CD14-positive monocyte (primary cell): Measurements from ENCODE around the gene CUEDC1. TPM values are rescaled to one million over a fixed set of nuclear protein-coding genes. Genes with fewer than 3 reads are reported as not detected.

Experiments used
- DNase-seq, 3 donors: peaks; one replicate each; pipeline ENCODE4 v3.0.0-alpha.2; 2011 to 2022
- H2AFZ ChIP-seq: 2 replicates; pipeline ENCODE4 v1.6.0; 2012; ENCODE audit warnings: mild to moderate bottlenecking, low read depth, low read length, inconsistent platforms; ENCODE audit not compliant: insufficient read depth, poor library complexity, severe bottlenecking
- H3K27ac ChIP-seq, 2 donors: 1 replicate in 1 of 2; 2 replicates in 1 of 2; pipeline ENCODE4 v1.5.1; 2012 to 2013; ENCODE audit warnings: low read length in 2 of 2, control low read depth in 1 of 2, inconsistent platforms in 1 of 2, low read depth in 1 of 2, mild to moderate bottlenecking in 1 of 2
- H3K27me3 ChIP-seq, 2 donors: one replicate each; pipeline versions ENCODE4 v1.6.0 to v1.6.1; 2011 to 2013; ENCODE audit warnings: low read length in 2 of 2; ENCODE audit not compliant: control insufficient read depth in 2 of 2, insufficient read depth in 2 of 2
- H3K36me3 ChIP-seq, 2 donors: replicated peaks in 1 of 2; 1 replicate in 1 of 2; 2 replicates in 1 of 2; pipeline versions ENCODE4 v1.5.1 to v1.6.1; 2012 to 2013; ENCODE audit warnings: low read length in 2 of 2, control low read depth in 1 of 2, inconsistent platforms in 1 of 2, mild to moderate bottlenecking in 1 of 2; ENCODE audit not compliant: insufficient read depth in 2 of 2, control insufficient read depth in 1 of 2
- H3K4me1 ChIP-seq, 2 donors: 1 replicate in 1 of 2; 2 replicates in 1 of 2; pipeline versions ENCODE4 v1.5.1 to v1.6.1; 2012 to 2013; ENCODE audit warnings: low read length in 2 of 2, control low read depth in 1 of 2, inconsistent platforms in 1 of 2, mild to moderate bottlenecking in 1 of 2, moderate library complexity in 1 of 2; ENCODE audit not compliant: insufficient read depth in 2 of 2, control insufficient read depth in 1 of 2
- H3K4me2 ChIP-seq: replicated peaks from 2 replicates; pipeline ENCODE3; 2012; ENCODE audit warnings: low read length, moderate library complexity, mild to moderate bottlenecking; ENCODE audit not compliant: poor library complexity, severe bottlenecking; ENCODE audit errors: extremely low read depth
- H3K4me3 ChIP-seq, 3 experiments: fragments of 200-600 bp in 1 of 3; sonication (generic) in 1 of 3; replicated peaks in 1 of 3; 1 replicate in 2 of 3; 2 replicates in 1 of 3; pipeline ENCODE4 v1.5.1; 2011 to 2013; ENCODE audit warnings: low read length in 3 of 3, mild to moderate bottlenecking in 3 of 3, control low read depth in 2 of 3, low read depth in 2 of 3, inconsistent platforms in 1 of 3, moderate library complexity in 1 of 3
- H3K79me2 ChIP-seq: 2 replicates; pipeline ENCODE4 v1.6.0; 2012; ENCODE audit warnings: mild to moderate bottlenecking, control low read depth, inconsistent platforms, low read length, moderate library complexity; ENCODE audit not compliant: insufficient read depth
- H3K9ac ChIP-seq: 2 replicates; pipeline ENCODE4 v1.6.0; 2017; ENCODE audit warnings: low read length, mild to moderate bottlenecking; ENCODE audit not compliant: insufficient read depth, poor library complexity, severe bottlenecking
- H3K9me3 ChIP-seq, 2 donors: replicated peaks in 1 of 2; 1 replicate in 1 of 2; 2 replicates in 1 of 2; pipeline versions ENCODE4 v1.5.1 to v1.6.1; 2012 to 2013; ENCODE audit warnings: low read length in 2 of 2, control low read depth in 1 of 2; ENCODE audit not compliant: control insufficient read depth in 1 of 2, insufficient read depth in 1 of 2
- H4K20me1 ChIP-seq: 2 replicates; pipeline ENCODE4 v1.6.0; 2012; ENCODE audit warnings: mild to moderate bottlenecking, low read length, control low read depth, moderate library complexity; ENCODE audit not compliant: insufficient read depth
- H3K27ac Mint-ChIP-seq, 7 donors: one replicate each; pipeline ENCODE4 v1.8.0; 2020; ENCODE audit warnings: mild to moderate bottlenecking in 7 of 7, mixed read lengths in 7 of 7, moderate library complexity in 6 of 7, inconsistent platforms in 2 of 7
- H3K27me3 Mint-ChIP-seq, 3 donors: one replicate each; pipeline ENCODE4 v1.8.0; 2021 to 2022; ENCODE audit warnings: low read depth in 3 of 3, mild to moderate bottlenecking in 3 of 3, mixed read lengths in 3 of 3, moderate library complexity in 3 of 3, inconsistent platforms in 1 of 3
- H3K36me3 Mint-ChIP-seq, 2 donors: one replicate each; pipeline ENCODE4 v1.8.0; 2020; ENCODE audit warnings: mixed read lengths in 2 of 2, inconsistent platforms in 1 of 2, mild to moderate bottlenecking in 1 of 2
- H3K4me1 Mint-ChIP-seq: one replicate; pipeline ENCODE4 v1.8.0; 2020; ENCODE audit warnings: mild to moderate bottlenecking, mixed read lengths
- H3K4me3 Mint-ChIP-seq, 2 donors: one replicate each; pipeline ENCODE4 v1.8.0; 2020; ENCODE audit warnings: mild to moderate bottlenecking in 2 of 2, mixed read lengths in 2 of 2, moderate library complexity in 1 of 2
- H3K9me3 Mint-ChIP-seq, 7 donors: one replicate each; pipeline ENCODE4 v1.8.0; 2020 to 2022; ENCODE audit warnings: mixed read lengths in 7 of 7, mild to moderate bottlenecking in 6 of 7, moderate library complexity in 6 of 7, inconsistent platforms in 2 of 7
- CTCF ChIP-seq: fragments of 200-600 bp; IDR thresholded peaks from one replicate; pipeline ENCODE4 v1.8.0; 2022; ENCODE audit warnings: antibody characterized with exemption, mild to moderate bottlenecking
- WGBS: methylation state at CpG from one replicate; pipeline ENCODE4 v1.1.5; 2013; ENCODE audit warnings: missing lambda C conversion rate; ENCODE audit not compliant: insufficient coverage; 5-methylcytosine and 5-hydroxymethylcytosine counted together
- intact Hi-C, 2 donors: fragments of 100-400 bp; cut with micrococcal nuclease; formaldehyde crosslinking; loops; one replicate each; pipeline versions ENCODE4 v1.15.0 to v1.15.1; 2023
- polyA plus RNA-seq, 3 donors: library from polyadenylated mRNA; depleted of rRNA in 1 of 3; unstranded in 2 of 3; stranded (reverse) in 1 of 3; fragments of 300-500 nt in 2 of 3; fragments of >200 nt in 1 of 3; fragmentation: Illumina TruSeq in 2 of 3; gene quantifications; 1 replicate in 2 of 3; 2 replicates in 1 of 3; pipeline ENCODE4 v1.2.3, GENCODE V29; 2012 to 2021

CUEDC1 gene
- polyA plus RNA-seq, 3 donors: 4.2 to 31.0 (median 4.3) TPM

- Mint-ChIP-seq H3K4me1 (peaks cover 12% of the 10 kb centered on the region), H3K36me3 (peaks cover 11 to 14% of the 10 kb centered on the region in 2 donors), H3K27ac (no peak overlapping the region), H3K4me3 (no peak overlapping the region), H3K27me3 (peaks cover 0 to 4% (median 3%) of the 10 kb centered on the region in 3 donors), H3K9me3 (no peaks in the 10 kb centered on the region)
- H3K36me3 ChIP-seq: peaks cover 0 to 3% of the 10 kb centered on the region in 2 donors
- TF ChIP-seq CTCF: no peak
- no peak overlapping the region for H2AFZ ChIP-seq
- no peak overlapping the region for H3K9ac ChIP-seq
- intact Hi-C loops: no loop called here
- no peak overlapping the region for H3K4me2 ChIP-seq
- no peak for DNase-seq
- no peaks in the 10 kb centered on the region for H3K9me3 ChIP-seq
- no peaks in the 10 kb centered on the region for H3K4me1 ChIP-seq
- H4K20me1 ChIP-seq: peaks cover 8% of the 10 kb centered on the region
- WGBS: 67% methylated on average over 2 of the region's 5 CpGs
- no peaks in the 10 kb centered on the region for H3K27me3 ChIP-seq
- H3K79me2 ChIP-seq: no peaks in the 10 kb centered on the region
- no peak overlapping the region for H3K27ac ChIP-seq
- H3K4me3 ChIP-seq: no peak overlapping the region
Observed at GRCh38 chr17:57918017-57918895, 37.0 kb downstream of the CUEDC1 start.

GRCh38 chr17:57916925-57917858 is 38.0 kb downstream of the CUEDC1 start:
- H4K20me1 ChIP-seq: peaks cover 8% of the 10 kb centered on the region
- peaks cover 0 to 4% (median 3%) of the 10 kb centered on the region in 3 donors for H3K27me3 Mint-ChIP-seq
- WGBS: 85% methylated on average over 7 of the region's 9 CpGs
- H3K36me3 ChIP-seq: peaks cover 0 to 3% of the 10 kb centered on the region in 2 donors
- no peak overlapping the region for H3K4me3 Mint-ChIP-seq
- H3K79me2 ChIP-seq: no peaks in the 10 kb centered on the region
- peaks cover 8 to 12% of the 10 kb centered on the region in 2 donors for H3K36me3 Mint-ChIP-seq
- H3K9me3 Mint-ChIP-seq: no peaks in the 10 kb centered on the region
- DNase-seq: peak; percentile 32 to 52 (median 50)
- H3K9ac ChIP-seq: no peak overlapping the region
- H3K4me1 Mint-ChIP-seq: peaks cover 12% of the 10 kb centered on the region
- H3K4me1 ChIP-seq: no peaks in the 10 kb centered on the region
- no peaks in the 10 kb centered on the region for H3K9me3 ChIP-seq
- H3K27ac Mint-ChIP-seq: no peak overlapping the region
- H3K27ac ChIP-seq: no peak overlapping the region
- no peak overlapping the region for H3K4me2 ChIP-seq
- H2AFZ ChIP-seq: no peak overlapping the region
- peak; percentile 13 for TF ChIP-seq CTCF
- no peak overlapping the region for H3K4me3 ChIP-seq
- intact Hi-C loops: no loop called here
- no peaks in the 10 kb centered on the region for H3K27me3 ChIP-seq
